Femur (tissue), 1 donor: ENCODE data around the gene FOXD4L3.
"Not testable (repeated sequence)": the region's sequence is repeated elsewhere in the genome, so short reads cannot be mapped to it uniquely, and the experiment has no call there.

ENCODE experiments used
- DNase-seq: peaks from one replicate; pipeline ENCODE4 v3.0.0-alpha.2; 2017

FOXD4L3 gene

DNA sequence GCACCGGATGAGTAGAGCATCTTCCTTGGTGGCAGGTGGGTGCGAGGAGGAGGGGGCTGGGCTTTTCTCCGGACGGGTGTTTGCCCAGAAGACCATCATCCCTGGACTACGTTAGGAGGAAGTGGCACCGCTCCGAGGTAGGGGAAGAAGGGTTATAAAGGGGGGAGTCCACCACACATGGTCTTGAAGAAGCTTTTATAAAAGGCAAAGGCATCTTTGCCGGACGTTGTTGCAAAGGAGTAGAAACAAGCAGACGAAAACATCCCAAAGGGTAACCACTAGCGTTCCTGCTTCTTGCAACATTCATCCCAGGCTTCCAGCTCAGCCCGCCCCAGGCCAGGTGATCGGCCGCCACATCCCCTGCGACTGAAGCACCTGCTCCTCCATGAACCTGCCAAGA is at the start of gene FOXD4L3:
Gene FOXD4L3, plus strand, starts transcription at position 301 of the 400 bp plus-strand sequence. Its CDS starts 85 bp downstream, at position 386.
- DNase-seq: not testable (repeated sequence)

DNA sequence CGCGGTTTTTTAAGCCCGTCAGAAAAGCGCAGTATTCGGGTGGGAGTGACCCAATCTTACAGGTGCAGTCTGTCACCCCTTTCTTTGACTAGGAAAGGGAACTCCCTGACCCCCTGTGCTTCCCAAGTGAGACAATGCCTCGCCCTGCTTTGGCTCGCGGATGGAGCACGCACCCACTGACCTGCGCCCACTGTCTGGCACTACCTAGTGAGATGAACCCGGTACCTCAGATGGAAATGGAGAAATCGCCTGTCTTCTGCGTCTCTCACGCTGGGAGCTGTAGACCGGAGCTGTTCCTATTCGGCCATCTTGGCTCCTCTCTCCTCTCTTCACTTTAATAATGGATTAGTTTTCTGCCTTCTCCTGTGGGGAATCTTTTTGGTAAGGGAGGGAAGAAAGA is 21.6 kb upstream of the FOXD4L3 start:
- not testable (repeated sequence) for DNase-seq

GRCh38 chr9:68303771-68304170 is 1.1 kb downstream of the FOXD4L3 start:
- not testable (repeated sequence) for DNase-seq

GRCh38 chr9:68304212-68304611 is 1.5 kb downstream of the FOXD4L3 start:
- not testable (repeated sequence) for DNase-seq

DNA sequence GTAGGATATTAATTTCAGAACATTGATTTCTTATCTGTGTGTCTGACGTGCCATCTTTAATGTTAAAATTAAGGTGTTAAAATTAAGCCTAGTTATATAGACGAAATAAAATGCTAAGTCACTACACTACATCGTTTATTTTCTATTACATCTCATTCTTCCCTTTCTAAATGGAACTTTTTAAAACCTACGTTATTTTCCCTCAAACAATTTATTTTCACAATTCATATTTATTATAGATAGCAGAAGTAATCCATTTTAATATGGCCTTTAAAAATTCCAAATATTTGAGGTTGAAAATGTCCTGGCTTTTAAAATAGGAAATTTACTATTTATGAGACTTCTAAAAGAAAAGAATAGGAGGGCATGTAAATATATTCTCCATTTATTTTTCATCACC is 2.1 kb downstream of the FOXD4L3 start:
- DNase-seq: not testable (repeated sequence)

DNA sequence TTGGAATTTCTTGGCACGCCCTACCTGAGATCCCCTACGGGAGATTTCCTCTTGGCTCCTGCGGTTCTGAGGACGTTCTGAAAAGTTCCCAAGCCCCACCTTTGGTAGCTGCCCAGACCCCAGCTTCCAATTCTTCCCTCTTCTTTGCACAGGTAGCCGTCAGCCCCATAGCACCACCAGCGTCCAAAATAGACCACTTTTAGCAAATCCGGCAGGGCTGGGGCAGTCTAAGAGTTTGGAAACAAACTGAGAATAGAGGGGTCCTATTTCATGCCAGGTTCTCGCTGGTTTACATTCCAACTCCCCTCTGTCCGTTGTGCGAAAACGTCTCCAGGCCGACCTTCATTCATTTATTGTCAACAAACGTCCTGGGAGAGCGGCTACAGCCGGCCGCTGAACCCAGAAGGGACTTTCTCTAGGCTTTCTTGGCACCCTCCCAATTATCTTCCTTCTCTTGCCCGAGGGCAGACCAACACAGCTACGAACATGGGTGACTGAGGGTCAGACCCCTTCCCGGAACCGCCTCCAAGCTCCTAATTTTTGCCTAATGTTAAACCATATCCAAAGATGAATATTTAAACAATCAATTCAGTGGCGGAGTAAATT is 3.1 kb downstream of the FOXD4L3 start:
- DNase-seq: not testable (repeated sequence)

- not testable (repeated sequence) for DNase-seq
Observed at GRCh38 chr9:68306391-68306964, 3.8 kb downstream of the FOXD4L3 start.

GRCh38 chr9:68307127-68307526 is 4.5 kb downstream of the FOXD4L3 start:
- DNase-seq: not testable (repeated sequence)

- DNase-seq: not testable (repeated sequence)
Observed at GRCh38 chr9:68307654-68308053, 5.0 kb downstream of the FOXD4L3 start.

DNA sequence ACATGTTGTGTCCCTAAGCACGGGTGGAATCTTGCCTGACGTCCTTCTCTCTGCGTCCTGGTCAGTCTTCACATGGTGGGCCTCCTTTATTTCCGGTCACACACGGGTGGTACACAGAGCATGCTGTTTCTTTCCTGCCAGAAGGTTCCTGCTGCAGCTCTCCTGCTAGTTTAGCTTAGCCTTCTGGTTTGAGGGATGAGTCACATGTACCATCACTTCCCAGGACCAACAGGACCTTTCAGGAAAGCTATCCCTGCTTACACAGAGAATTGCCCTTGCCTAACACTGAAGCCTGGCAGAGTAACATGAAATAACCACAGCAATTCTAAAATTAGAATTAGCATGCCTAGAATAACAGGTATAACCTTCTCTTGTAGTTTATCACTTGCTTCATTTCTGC is 8.5 kb downstream of the FOXD4L3 start:
- not testable (repeated sequence) for DNase-seq

- not testable (repeated sequence) for DNase-seq
Observed at GRCh38 chr9:68318209-68318608, 15.5 kb downstream of the FOXD4L3 start.

DNA sequence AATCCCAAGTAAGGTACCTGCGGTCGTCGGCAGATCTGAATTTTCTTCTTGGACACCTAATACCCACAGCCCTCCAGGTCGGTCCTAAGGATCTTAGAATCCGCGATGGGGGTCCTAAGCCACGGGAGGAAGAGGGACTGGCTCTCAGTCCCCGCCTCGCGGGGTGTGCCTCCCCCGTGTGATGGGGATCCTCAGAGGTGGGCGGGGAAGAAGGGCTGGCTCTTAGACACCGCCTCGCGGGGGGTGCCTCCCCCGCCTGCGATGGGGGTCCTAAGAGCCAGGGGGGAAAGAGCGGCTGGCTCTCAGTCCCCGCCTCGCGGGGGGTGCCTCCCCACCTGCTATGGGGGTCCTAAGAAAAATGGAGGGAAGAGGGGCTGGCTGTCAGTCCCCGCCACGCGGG is 21.1 kb downstream of the FOXD4L3 start:
- DNase-seq: not testable (repeated sequence)

GRCh38 chr9:68324518-68324917 is 21.9 kb downstream of the FOXD4L3 start:
- DNase-seq: not testable (repeated sequence)

- DNase-seq: not testable (repeated sequence)
Observed at GRCh38 chr9:68329106-68329505, 26.4 kb downstream of the FOXD4L3 start.

DNA sequence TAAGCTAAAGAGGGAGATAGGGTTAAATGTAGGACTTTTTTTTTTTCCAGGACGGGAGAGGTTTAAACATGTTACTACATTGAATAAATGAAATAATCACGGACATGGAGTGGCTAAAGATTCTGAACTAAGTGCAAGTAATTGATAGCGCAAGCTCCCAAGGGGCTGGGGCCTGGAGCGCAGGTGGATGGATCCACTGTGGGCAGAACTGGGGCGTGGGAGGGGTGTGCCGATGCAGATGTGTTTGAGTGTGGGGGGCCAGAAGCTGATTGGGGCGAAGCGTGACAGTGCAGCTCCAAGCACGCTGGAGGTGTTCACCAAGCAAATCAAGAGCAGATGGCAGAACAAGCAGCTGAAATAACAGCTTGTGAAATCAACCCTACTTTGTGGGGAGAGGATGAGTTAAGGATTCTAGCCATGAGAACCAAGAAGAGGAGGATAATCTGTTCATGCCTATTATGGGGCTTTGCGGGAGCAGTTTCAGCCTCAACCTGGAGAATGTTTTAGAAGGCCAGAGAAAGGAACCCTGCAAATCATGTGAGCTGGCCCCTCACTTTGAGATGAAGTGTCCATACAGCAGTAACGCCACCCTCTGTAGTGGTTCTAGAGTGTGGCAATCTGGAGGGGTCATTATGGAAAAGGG is 28.0 kb downstream of the FOXD4L3 start:
- not testable (repeated sequence) for DNase-seq

- not testable (repeated sequence) for DNase-seq
Observed at GRCh38 chr9:68332122-68332521, 29.5 kb downstream of the FOXD4L3 start.

DNA sequence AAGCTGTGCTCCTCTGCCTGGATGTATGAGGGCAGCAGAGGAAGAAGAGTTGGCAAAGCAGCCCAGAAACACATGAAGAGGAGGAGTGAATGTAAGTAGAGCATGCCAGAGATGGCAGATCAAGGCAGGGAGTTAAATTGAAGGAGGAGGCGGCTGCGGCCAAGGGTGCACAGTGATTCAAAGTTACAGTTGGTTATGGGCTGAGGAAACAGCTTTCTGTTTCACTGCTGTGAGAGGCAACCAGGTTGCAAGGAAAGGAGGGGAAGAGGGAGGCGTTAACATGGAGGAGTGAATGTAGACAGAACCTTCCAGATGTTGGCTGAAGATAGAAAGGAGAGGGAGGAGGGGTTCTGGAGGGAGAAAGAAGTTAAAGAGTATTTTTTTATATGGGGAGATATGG is 33.3 kb downstream of the FOXD4L3 start:
- not testable (repeated sequence) for DNase-seq

DNA sequence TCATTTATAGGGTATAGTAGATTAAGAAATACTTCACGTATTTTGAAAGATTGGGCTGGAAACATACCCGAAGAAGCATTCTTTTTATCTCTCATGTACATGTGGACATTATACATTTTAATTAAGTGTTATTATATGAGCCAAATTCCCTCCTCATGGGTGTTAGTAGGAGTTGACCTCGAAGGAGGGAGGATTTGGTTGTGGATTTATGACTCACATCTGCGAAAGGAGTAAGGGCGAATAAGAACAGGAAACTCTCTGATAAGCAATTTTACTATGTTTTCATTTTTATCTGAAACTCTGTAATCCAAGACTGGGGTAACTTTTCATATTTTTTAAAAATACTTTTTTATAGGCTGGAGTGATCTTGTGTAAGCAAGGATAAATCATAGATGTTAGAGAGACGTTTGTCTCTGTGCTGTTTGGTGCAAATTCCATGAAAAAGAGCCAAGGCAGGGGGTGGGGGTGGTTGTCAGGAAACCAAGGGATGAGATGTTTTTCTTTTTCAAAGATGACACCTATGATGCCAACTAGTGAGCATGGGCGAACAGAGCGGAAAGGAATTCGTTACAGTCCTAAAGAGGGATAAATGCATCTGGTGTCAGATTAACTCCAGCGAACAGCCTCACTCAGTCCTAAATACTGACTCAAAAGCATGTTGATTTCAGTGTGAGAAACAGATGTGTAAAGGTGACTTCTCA is 34.1 kb downstream of the FOXD4L3 start:
- DNase-seq: not testable (repeated sequence)

DNA sequence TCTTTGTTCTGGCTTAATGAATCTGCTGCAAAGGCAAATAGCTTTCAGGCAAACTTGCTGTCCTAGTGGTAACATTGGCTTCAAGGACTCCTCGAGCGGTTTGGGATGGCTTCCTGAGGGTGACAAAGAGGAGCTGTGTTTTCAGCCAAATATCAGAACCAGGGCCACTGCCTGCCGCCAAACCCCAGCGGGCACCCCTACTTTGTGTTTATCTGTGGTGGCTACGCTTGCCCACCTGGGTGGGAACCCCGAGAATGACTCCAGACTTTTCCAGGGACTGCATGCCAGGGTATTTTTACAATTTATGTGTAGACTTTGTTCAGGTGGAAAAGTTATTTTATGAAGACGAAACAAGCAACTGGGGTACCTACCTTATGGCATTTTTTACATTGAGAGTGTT is 35.3 kb downstream of the FOXD4L3 start:
- not testable (repeated sequence) for DNase-seq

DNA sequence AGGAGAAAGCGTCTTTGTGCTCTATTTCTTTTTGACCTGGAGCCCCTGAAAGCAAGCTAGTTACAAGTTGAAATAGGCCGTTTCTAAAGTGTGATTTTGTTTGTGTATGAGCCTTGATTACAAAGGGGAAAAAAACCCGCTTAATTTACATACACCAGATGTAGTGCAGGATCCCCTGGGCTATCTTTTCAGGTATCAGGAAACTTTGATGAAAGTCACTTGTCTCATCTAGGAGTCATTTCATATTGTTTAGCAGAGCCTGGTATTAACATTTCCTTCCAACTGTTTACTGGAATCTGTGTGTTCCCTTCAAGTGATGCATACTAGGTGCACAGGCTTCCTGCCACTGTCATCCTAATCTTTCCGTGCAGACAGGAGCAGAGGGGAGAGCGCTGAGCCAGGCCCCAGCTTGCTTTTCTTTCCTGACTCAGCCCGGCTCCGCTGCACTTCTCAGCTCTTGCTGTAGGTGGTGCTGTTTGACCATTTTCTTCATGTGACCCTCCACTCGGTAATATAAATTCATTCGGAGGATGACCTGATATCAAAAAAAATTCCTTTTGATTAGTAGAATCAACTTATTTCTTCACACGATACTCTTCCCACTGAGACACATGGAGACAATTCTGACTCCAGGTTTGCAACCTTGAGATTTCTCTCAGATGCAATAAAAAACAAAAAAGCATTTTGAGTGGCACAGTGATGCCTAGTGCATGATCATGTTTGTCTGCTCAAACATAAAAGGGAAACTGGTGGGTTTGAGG is 39.8 kb downstream of the FOXD4L3 start:
- not testable (repeated sequence) for DNase-seq

GRCh38 chr9:68343242-68343641 is 40.6 kb downstream of the FOXD4L3 start:
- DNase-seq: not testable (repeated sequence)

DNA sequence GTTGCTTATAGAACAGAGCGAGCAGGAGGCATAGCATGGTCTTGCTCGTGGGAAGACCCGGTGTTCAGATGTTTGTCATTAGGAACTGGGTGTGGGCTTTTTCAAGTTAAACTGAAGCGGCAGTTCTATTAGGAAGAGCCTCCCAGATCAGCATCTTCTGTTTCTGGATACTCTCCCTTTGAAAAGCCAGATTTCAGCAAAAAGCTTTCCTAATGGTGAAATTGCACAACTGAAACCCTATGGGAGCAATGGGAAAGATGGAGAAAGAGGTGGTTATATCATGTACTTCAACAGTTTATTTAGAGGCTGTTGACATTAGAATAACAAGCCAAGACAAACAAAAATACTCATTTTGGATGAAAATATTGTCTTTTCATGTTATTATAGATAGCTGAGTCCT is 41.3 kb downstream of the FOXD4L3 start:
- not testable (repeated sequence) for DNase-seq

- not testable (repeated sequence) for DNase-seq
Observed at GRCh38 chr9:68351689-68352088, 49.0 kb downstream of the FOXD4L3 start.
